Measurements from ENCODE around the gene RELA. TPM values are rescaled to one million over a fixed set of nuclear protein-coding genes. Genes with fewer than 3 reads are reported as not detected.

RELA gene
- total and polyA plus RNA-seq, 2 of the 13 experiments (the other 11 are each of a cell fraction or from before 2014, with no cell fraction given): 21.4 to 40.5 TPM

- 0 out of 2 replicates have a peak, but pooled peaks have one; percentile 59 for TF ChIP-seq ZFP91 (CRISPR knock-in tag; IDR thresholded peaks at IDR 0.05; ENCODE audit: borderline replicate concordance)
- TF ChIP-seq SUZ12 (IDR thresholded peaks at IDR 0.05; ENCODE audit: low read depth, low read length): no peak
- TF ChIP-seq GTF3A (CRISPR knock-in tag; conservative IDR thresholded peaks at IDR 0.05): no peak
- TF ChIP-seq CEBPG (CRISPR knock-in tag; IDR thresholded peaks at IDR 0.05): no peak
- TF ChIP-seq NFIC (IDR thresholded peaks at IDR 0.05; ENCODE audit: low read length): peak; percentile 62; the same call in 1 of the 2 replicates
- no peak for TF ChIP-seq ZNF460 (CRISPR knock-in tag; IDR thresholded peaks at IDR 0.05; ENCODE audit: borderline replicate concordance)
- no peak for TF ChIP-seq ZSCAN22 (CRISPR knock-in tag; IDR thresholded peaks at IDR 0.05)
- TF ChIP-seq CCDC6 (CRISPR knock-in tag; IDR thresholded peaks at IDR 0.05): no peak
- TF ChIP-seq NPAS2 (CRISPR knock-in tag; IDR thresholded peaks at IDR 0.05; ENCODE audit: borderline replicate concordance): no peak
- TF ChIP-seq ZNF644 (CRISPR knock-in tag; IDR thresholded peaks at IDR 0.05; ENCODE audit: low read depth): no peak
- no peak for TF ChIP-seq MED8 (CRISPR knock-in tag; IDR thresholded peaks at IDR 0.05; ENCODE audit: insufficient replicate concordance)
- TF ChIP-seq ZBTB14 (CRISPR knock-in tag; IDR thresholded peaks at IDR 0.05): no peak
- TF ChIP-seq TEAD2 (CRISPR knock-in tag; IDR thresholded peaks at IDR 0.05): no peak
- no peak for TF ChIP-seq HOXA9 (CRISPR knock-in tag; IDR thresholded peaks at IDR 0.05; ENCODE audit: borderline replicate concordance)
- no peak for TF ChIP-seq ZFP36 (IDR thresholded peaks at IDR 0.05; ENCODE audit: borderline replicate concordance, low read depth, low read length, partially characterized antibody)
- peak; percentile 31 for TF ChIP-seq SALL1 (CRISPR knock-in tag; IDR thresholded peaks at IDR 0.05)
- TF ChIP-seq ZNF687 (CRISPR knock-in tag; IDR thresholded peaks at IDR 0.05): no peak
- no peak for TF ChIP-seq EEA1 (CRISPR knock-in tag; IDR thresholded peaks at IDR 0.05; ENCODE audit: borderline replicate concordance)
- no peak for TF ChIP-seq ZNF468 (CRISPR knock-in tag; IDR thresholded peaks at IDR 0.05)
- peak; percentile 37; the same call in 1 of the 3 replicates for TF ChIP-seq MXI1 (IDR thresholded peaks at IDR 0.05; ENCODE audit: borderline replicate concordance, low read depth, low read length)
- no peak for TF ChIP-seq NBN (conservative IDR thresholded peaks at IDR 0.05)
Observed at GRCh38 chr11:65653229-65654225, 9.2 kb downstream of the RELA start (continued).

Data from HepG2 (cell line).